Spinal cord (tissue), 10 donors: ENCODE results near the gene EFCAB5. TPM values are rescaled to one million over a fixed set of nuclear protein-coding genes. Genes with fewer than 3 reads are reported as not detected.
"Not testable (repeated sequence)": the region's sequence is repeated elsewhere in the genome, so short reads cannot be mapped to it uniquely, and the experiment has no call there.

Experiments
- DNase-seq, 6 donors: peaks; one replicate each; pipeline versions ENCODE4 v3.0.0 to v3.0.0-alpha.2; 2013 to 2015; ENCODE audit warnings: low spot score in 6 of 6, low read depth in 4 of 6
- H3K27ac ChIP-seq: one replicate; pipeline ENCODE4 v1.5.1; 2013; ENCODE audit warnings: low read depth, low read length, control low read depth
- H3K27me3 ChIP-seq: one replicate; pipeline ENCODE4 v1.6.1; 2013; ENCODE audit warnings: low read length; ENCODE audit not compliant: control insufficient read depth, insufficient read depth
- H3K36me3 ChIP-seq: one replicate; pipeline ENCODE4 v1.6.1; 2013; ENCODE audit warnings: low read length; ENCODE audit not compliant: control insufficient read depth, insufficient read depth
- H3K4me1 ChIP-seq: one replicate; pipeline ENCODE4 v1.6.1; 2013; ENCODE audit warnings: low read length; ENCODE audit not compliant: control insufficient read depth, insufficient read depth
- H3K4me3 ChIP-seq: one replicate; pipeline ENCODE4 v1.5.1; 2013; ENCODE audit warnings: low read depth, low read length, control low read depth
- H3K9me3 ChIP-seq: one replicate; pipeline ENCODE4 v1.6.1; 2013; ENCODE audit warnings: low read length; ENCODE audit not compliant: control insufficient read depth, insufficient read depth
- WGBS: methylation state at CpG from one replicate; pipeline ENCODE4 v1.1.5; 2013; ENCODE audit warnings: missing lambda C conversion rate; ENCODE audit not compliant: insufficient coverage; 5-methylcytosine and 5-hydroxymethylcytosine counted together
- polyA plus RNA-seq, 2 donors: library from polyadenylated mRNA; unstranded; fragments of 120-200 nt; gene quantifications; one replicate each; pipeline ENCODE4 v1.2.1, GENCODE V29; 2013; ENCODE audit not compliant: insufficient read length in 2 of 2
- total RNA-seq, 2 donors: library from RNA; depleted of rRNA in 1 of 2; stranded (reverse); fragments of 120-200 nt in 1 of 2; fragments of >200 nt in 1 of 2; gene quantifications; one replicate each; pipeline versions ENCODE4 v1.2.3 to v1.2.4, GENCODE V29; 2013 to 2014
- donor health status: healthy.

EFCAB5 gene
- total and polyA plus RNA-seq, 4 donors = 1.6 to 2.5 (median 2.1) TPM

- no peak overlapping the region for H3K27ac ChIP-seq
- no peaks in the 10 kb centered on the region for H3K27me3 ChIP-seq
- no CpG with 5 or more reads among the region's 1 CpG for WGBS
- H3K4me3 ChIP-seq = no peak overlapping the region
- H3K4me1 ChIP-seq = no peaks in the 10 kb centered on the region
- no peaks in the 10 kb centered on the region for H3K9me3 ChIP-seq
- DNase-seq = no peak
- no peaks in the 10 kb centered on the region for H3K36me3 ChIP-seq
Measured at GRCh38 chr17:30103921-30104320, 162.5 kb downstream of the EFCAB5 start.

DNA sequence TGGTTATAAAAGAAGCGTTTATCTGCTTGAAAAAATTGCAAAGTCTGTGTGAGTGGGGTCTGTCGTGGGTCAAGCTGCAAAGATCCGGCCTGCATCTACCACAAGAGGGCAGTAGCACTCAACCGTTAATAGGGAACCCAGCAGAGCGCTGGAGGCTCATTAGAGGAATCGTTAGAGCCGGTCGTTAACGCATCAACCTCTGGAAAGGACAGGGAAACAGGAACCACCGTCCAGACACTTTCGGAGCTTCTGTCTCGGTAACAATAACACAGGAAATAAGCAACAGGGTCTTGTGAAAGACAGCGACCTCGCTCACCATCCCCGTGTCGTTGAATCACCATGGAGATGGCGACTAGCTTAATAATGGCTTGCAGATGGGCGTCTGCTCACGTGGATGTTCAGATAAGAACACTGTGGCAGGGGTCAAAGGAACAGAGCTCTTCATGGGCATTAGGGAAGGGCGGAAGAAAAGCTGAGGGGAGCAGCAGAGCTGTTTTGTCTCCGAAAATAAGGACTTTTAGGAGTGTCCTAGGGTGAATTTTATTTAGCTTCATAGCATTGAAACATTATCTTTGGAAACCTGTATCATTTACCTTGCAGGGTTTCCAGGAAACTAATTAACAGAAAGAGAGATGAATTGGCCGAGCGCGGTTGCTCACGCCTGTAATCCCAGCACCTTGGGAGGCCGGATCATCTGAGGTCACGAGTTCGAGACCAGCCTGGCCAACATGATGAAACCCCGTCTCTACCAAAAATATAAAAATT lies 163.3 kb downstream of the EFCAB5 start:
- peak; percentile 72 to 96 (median 78) for DNase-seq
- Histone ChIP-seq H3K4me3 (peak overlapping the region; percentile 35), H3K27me3 (no peaks in the 10 kb centered on the region), H3K27ac (peak overlapping the region; percentile 31), H3K36me3 (no peaks in the 10 kb centered on the region), H3K4me1 (no peaks in the 10 kb centered on the region), H3K9me3 (no peaks in the 10 kb centered on the region)
- WGBS = 21% methylated on average over 27 of the region's 29 CpGs

DNA sequence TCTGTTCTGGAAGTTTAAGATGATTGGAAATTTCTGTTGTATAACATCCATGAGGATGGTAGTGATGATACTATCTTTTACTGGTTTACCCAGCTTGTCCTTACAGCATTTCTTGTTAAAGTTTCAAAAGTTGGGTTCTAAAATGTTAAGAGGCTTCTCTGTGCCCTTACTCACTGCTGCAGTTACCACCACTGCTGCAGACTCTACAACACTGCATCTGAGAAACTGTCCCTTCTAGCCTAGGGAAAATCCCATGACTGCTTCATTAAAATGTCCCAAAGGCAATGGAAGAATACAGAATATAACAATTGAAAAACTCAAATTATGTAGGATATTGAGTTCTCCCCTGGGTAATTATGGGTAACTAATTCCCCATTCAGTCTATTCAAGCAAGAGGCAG lies 171.4 kb downstream of the EFCAB5 start:
- peaks cover 4% of the 10 kb centered on the region for H3K4me1 ChIP-seq
- no peaks in the 10 kb centered on the region for H3K36me3 ChIP-seq
- no peaks in the 10 kb centered on the region for H3K27me3 ChIP-seq
- DNase-seq = no peak
- no peak overlapping the region for H3K4me3 ChIP-seq
- H3K9me3 ChIP-seq = no peaks in the 10 kb centered on the region
- H3K27ac ChIP-seq = no peak overlapping the region

DNA sequence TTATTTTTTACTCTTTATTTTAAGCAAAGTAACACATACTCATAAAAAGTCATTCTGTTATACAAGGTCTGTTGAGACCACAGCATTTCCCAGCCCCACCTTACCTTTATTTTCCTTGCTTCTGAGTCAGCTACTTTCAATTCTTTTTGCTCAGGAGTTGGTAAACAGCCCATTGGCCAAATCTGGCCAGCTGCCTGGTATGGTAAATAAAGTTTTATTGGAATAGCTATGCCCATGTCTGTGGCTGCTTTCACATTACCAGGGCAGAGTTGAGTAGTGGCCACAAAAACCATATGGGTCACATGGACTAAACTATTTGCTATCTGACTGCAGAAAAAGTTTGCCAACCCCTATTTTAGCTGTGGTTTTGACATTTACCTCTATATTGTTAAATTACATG lies 171.8 kb downstream of the EFCAB5 start:
- Histone ChIP-seq H3K4me3 (no peak overlapping the region), H3K36me3 (no peaks in the 10 kb centered on the region), H3K4me1 (peaks cover 4% of the 10 kb centered on the region), H3K9me3 (no peaks in the 10 kb centered on the region), H3K27ac (no peak overlapping the region), H3K27me3 (no peaks in the 10 kb centered on the region)
- DNase-seq = no peak

GRCh38 chr17:30116345-30116660 lies 174.9 kb downstream of the EFCAB5 start:
- DNase-seq = no peak
- no peaks in the 10 kb centered on the region for H3K9me3 ChIP-seq
- H3K27me3 ChIP-seq = no peaks in the 10 kb centered on the region
- peak overlapping the region; percentile 98 for H3K27ac ChIP-seq
- H3K36me3 ChIP-seq = peaks cover 4% of the 10 kb centered on the region
- 4% methylated on average over 7 of the region's 10 CpGs for WGBS
- H3K4me1 ChIP-seq = peaks cover 4% of the 10 kb centered on the region
- H3K4me3 ChIP-seq = peak overlapping the region; percentile 90

DNA sequence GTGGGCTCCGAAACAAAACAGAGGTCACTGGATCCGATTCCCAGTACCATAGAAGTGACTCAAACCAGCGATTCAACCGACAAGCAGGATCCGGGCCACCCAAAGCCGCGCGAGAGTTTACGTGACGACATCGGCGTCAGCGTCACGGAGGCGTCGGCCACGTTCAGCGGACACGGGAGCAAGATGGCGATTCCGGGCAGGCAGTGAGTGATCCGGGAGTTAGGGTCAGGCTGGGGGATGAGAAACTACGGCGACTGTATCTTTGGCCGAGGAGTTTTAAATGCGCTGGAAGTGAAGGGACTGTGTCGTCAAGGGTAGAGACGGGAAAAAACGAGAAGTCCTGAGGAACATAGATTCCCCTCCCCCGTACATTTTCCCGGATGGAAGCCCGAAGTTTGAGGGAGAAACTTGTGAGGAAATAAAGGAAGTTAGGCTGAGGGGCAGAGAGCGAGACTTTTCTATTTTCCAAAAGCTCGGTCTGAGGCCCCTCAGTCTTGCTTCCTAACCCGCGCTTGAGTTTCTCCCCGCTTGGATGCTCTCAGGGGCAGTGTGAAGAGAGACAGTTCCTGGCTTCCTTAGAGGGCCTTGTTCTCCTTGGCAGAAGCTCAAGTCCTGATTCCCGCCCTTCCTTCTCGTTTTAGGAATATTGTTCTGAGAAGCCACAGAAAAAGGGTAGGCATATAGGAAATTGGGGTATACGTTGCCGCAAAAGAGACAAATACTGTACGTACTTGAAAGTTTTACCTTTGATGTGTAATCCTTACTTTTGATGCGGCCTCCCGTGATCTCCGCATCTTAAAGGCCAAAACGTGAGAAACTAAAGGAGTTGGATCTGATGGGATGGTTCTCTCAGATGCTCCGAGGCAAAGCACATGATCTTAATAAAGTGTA lies 175.5 kb downstream of the EFCAB5 start, which contains the start of gene NSRP1:
TSS of gene NSRP1 (plus strand) at position 156 of the 891 bp plus-strand sequence. CDS start at position 184, 28 bp downstream.
- H3K4me1 ChIP-seq = peaks cover 4% of the 10 kb centered on the region
- under 1% methylated on average over 36 of the region's 47 CpGs for WGBS
- DNase-seq = peak; percentile 93 to 98 (median 96)
- H3K27me3 ChIP-seq = no peaks in the 10 kb centered on the region
- H3K36me3 ChIP-seq = peaks cover 8% of the 10 kb centered on the region
- no peaks in the 10 kb centered on the region for H3K9me3 ChIP-seq
- peak within 1 kb of the TSS; percentile 90 for H3K4me3 ChIP-seq
- peak within 1 kb of the TSS; percentile 98 for H3K27ac ChIP-seq

- DNase-seq = peak in 1 of 6 donors; percentile 17
- H3K4me3 ChIP-seq = peak overlapping the region; percentile 90
- peak overlapping the region; percentile 98 for H3K27ac ChIP-seq
- WGBS = no CpG with 5 or more reads among the region's 5 CpGs
- no peaks in the 10 kb centered on the region for H3K9me3 ChIP-seq
- H3K36me3 ChIP-seq = peaks cover 10% of the 10 kb centered on the region
- peaks cover 4% of the 10 kb centered on the region for H3K4me1 ChIP-seq
- H3K27me3 ChIP-seq = no peaks in the 10 kb centered on the region
Measured at GRCh38 chr17:30117675-30118081, 176.2 kb downstream of the EFCAB5 start.

GRCh38 chr17:30118635-30119034 lies 177.2 kb downstream of the EFCAB5 start:
- H3K9me3 ChIP-seq, H3K4me3 ChIP-seq: not testable (repeated sequence)
- WGBS = 100% methylated on average over 6 of the region's 7 CpGs

GRCh38 chr17:30124273-30124796 lies 182.9 kb downstream of the EFCAB5 start:
- 100% methylated on average over 1 of the region's 4 CpGs for WGBS
- no peaks in the 10 kb centered on the region for H3K4me1 ChIP-seq
- H3K27me3 ChIP-seq = no peaks in the 10 kb centered on the region
- peaks cover 10% of the 10 kb centered on the region for H3K36me3 ChIP-seq
- H3K9me3 ChIP-seq = no peaks in the 10 kb centered on the region
- no peak overlapping the region for H3K27ac ChIP-seq
- no peak overlapping the region for H3K4me3 ChIP-seq
- DNase-seq = no peak

More at GRCh38 chr17:30118635-30119034, 177.2 kb downstream of the EFCAB5 start:
- H3K27ac ChIP-seq, DNase-seq, H3K4me1 ChIP-seq, H3K27me3 ChIP-seq: not testable (repeated sequence)
- peaks cover 10% of the 10 kb centered on the region for H3K36me3 ChIP-seq
